PC-3 (cell line): ENCODE data around the gene HES2. TPM values are rescaled to one million over a fixed set of nuclear protein-coding genes. Genes with fewer than 3 reads are reported as not detected.
"Not testable (repeated sequence)": the region's sequence is repeated elsewhere in the genome, so short reads cannot be mapped to it uniquely, and the experiment has no call there.

ENCODE experiments used
- ATAC-seq: fragments of 200-7000 bp; cut with Tn5 transposase; 2 replicates; pipeline ENCODE4 v1.9.1; 2020; ENCODE audit warnings: mild to moderate bottlenecking, moderate library complexity
- BruUV-seq: library from RNA; stranded (reverse); fragments of 400-500 nt; replicated peaks from 2 replicates; lab custom pipeline; 2021; lab: Mats Ljungman, UMichigan
- CTCF ChIA-PET: fragments of 300-600 bp; sonication (Branson Sonifier 250); formaldehyde crosslinking; loops from one replicate; lab custom pipeline; 2022; ENCODE audit warnings: antibody characterized with exemption; lab: Charles Lee
- POLR2A ChIA-PET: fragments of 300-600 bp; sonication (Branson Sonifier 250); formaldehyde crosslinking; loops from one replicate; lab custom pipeline; 2022; ENCODE audit warnings: antibody characterized with exemption; ENCODE audit not compliant: unreplicated experiment; lab: Charles Lee
- DNase-seq: peaks from one replicate; pipeline ENCODE4 v3.0.0-alpha.2; 2015
- H2AFZ ChIP-seq: fragments of 300-600 bp; sonication (generic); 2 replicates; pipeline ENCODE4 v1.6.0; 2016; ENCODE audit warnings: antibody characterized with exemption, low read length
- H3F3A ChIP-seq: fragments of 300-600 bp; sonication (generic); one replicate; pipeline ENCODE4 v1.6.0; 2017; ENCODE audit warnings: antibody characterized with exemption, low read length, control low read depth, mild to moderate bottlenecking; ENCODE audit not compliant: unreplicated experiment
- H3K27ac ChIP-seq: fragments of 300-600 bp; sonication (generic); 2 replicates; pipeline ENCODE4 v1.5.1; 2016; ENCODE audit warnings: mild to moderate bottlenecking, low read length
- H3K27me3 ChIP-seq: fragments of 300-600 bp; sonication (generic); 2 replicates; pipeline ENCODE4 v1.6.1; 2016; ENCODE audit warnings: low read length, mixed read lengths
- H3K36me3 ChIP-seq: fragments of 300-600 bp; sonication (generic); 2 replicates; pipeline ENCODE4 v1.6.1; 2016; ENCODE audit warnings: low read depth, mixed run types, low read length, mixed read lengths
- H3K4me1 ChIP-seq: fragments of 300-600 bp; sonication (generic); 2 replicates; pipeline ENCODE4 v1.5.1; 2016; ENCODE audit warnings: low read length; ENCODE audit not compliant: insufficient read depth
- H3K4me2 ChIP-seq: fragments of 300-600 bp; sonication (generic); 2 replicates; pipeline ENCODE4 v1.6.0; 2016; ENCODE audit warnings: low read length
- H3K4me3 ChIP-seq: fragments of 300-600 bp; sonication (generic); 2 replicates; pipeline ENCODE4 v1.5.1; 2016; ENCODE audit warnings: mild to moderate bottlenecking, low read length, mixed read lengths
- H3K79me2 ChIP-seq: fragments of 300-600 bp; sonication (generic); 2 replicates; pipeline ENCODE4 v1.6.1; 2017; ENCODE audit warnings: low read length, mixed read lengths
- H3K9ac ChIP-seq: fragments of 300-600 bp; sonication (generic); 2 replicates; pipeline ENCODE4 v1.6.0; 2016; ENCODE audit warnings: mild to moderate bottlenecking, low read length
- H3K9me2 ChIP-seq: fragments of 300-600 bp; sonication (generic); replicated peaks from 2 replicates; pipeline ENCODE4 v1.6.1; 2016; ENCODE audit warnings: mixed run types, low read length, mixed read lengths
- H3K9me3 ChIP-seq: fragments of 300-600 bp; sonication (generic); 2 replicates; pipeline ENCODE4 v1.6.1; 2016; ENCODE audit warnings: low read length, mixed read lengths
- H4K20me1 ChIP-seq: fragments of 300-600 bp; sonication (generic); 2 replicates; pipeline ENCODE4 v1.6.1; 2016; ENCODE audit warnings: low read length, mixed read lengths
- CTCF ChIP-seq: fragments of 300-600 bp; sonication (generic); conservative IDR thresholded peaks from 2 replicates; pipeline ENCODE4 v1.5.1; 2017; ENCODE audit warnings: antibody characterized with exemption, low read depth, mild to moderate bottlenecking, low read length
- EZH2 ChIP-seq: fragments of 300-600 bp; sonication (generic); IDR thresholded peaks from one replicate; pipeline ENCODE4 v1.6.1; 2017; ENCODE audit warnings: antibody characterized with exemption, mild to moderate bottlenecking, low read length; ENCODE audit not compliant: unreplicated experiment
- EZH2phosphoT487 ChIP-seq: fragments of 300-600 bp; sonication (generic); IDR thresholded peaks from 2 replicates; pipeline ENCODE4 v1.6.1; 2018; ENCODE audit warnings: mild to moderate bottlenecking, antibody characterized with exemption, low read length, borderline replicate concordance
- intact Hi-C: fragments of 100-400 bp; cut with micrococcal nuclease; formaldehyde crosslinking; loops from 2 replicates; pipeline ENCODE4 v1.9.0; 2023
- total RNA-seq: library from RNA; depleted of rRNA; stranded (reverse); fragments of >200 nt; gene quantifications from 2 replicates; pipeline ENCODE4 v1.2.3, GENCODE V29; 2014

The HES2 gene
- total RNA-seq, 1 experiment from 2014 or later: 42.9 TPM

- H3K36me3 ChIP-seq, H3K27me3 ChIP-seq, H4K20me1 ChIP-seq, H3K4me2 ChIP-seq, H3K9ac ChIP-seq, H3K9me3 ChIP-seq, H3K4me1 ChIP-seq, H3K27ac ChIP-seq, H3K4me3 ChIP-seq, H2AFZ ChIP-seq, H3F3A ChIP-seq, H3K9me2 ChIP-seq, intact Hi-C loops, BruUV-seq, H3K79me2 ChIP-seq: not testable (repeated sequence)
- DNase-seq: peak; percentile 74
- peak; percentile 63 for TF ChIP-seq CTCF
- ChIA-PET POLR2A (interaction anchor here (0.6 kb wide), 1 partner anchor 11 kb away, joined by 4 read pairs; no protein-coding TSS in a partner anchor), CTCF (interaction anchor here (0.6 to 2.9 kb wide), 14 partner anchors 14 to 232 kb away, joined by 3 to 29 read pairs (median 6); partner anchors contain the start of genes ACOT7 and HES2)
- ATAC-seq: peak; percentile 26
These were observed 17.4 kb upstream of the HES2 start for GRCh38 chr1:6437012-6437700.

- H2AFZ ChIP-seq, H4K20me1 ChIP-seq, H3K27me3 ChIP-seq, ATAC-seq, H3K36me3 ChIP-seq, H3K27ac ChIP-seq, H3K9me3 ChIP-seq, POLR2A ChIA-PET, H3F3A ChIP-seq, H3K9ac ChIP-seq, H3K4me3 ChIP-seq, H3K9me2 ChIP-seq, DNase-seq, BruUV-seq, intact Hi-C loops, H3K4me2 ChIP-seq, H3K4me1 ChIP-seq, H3K79me2 ChIP-seq: not testable (repeated sequence)
- CTCF ChIA-PET: interaction anchor here (0.6 to 1.0 kb wide), 2 partner anchors 26 to 190 kb away, joined by 3 read pairs; no protein-coding TSS in a partner anchor
These were observed 16.6 kb upstream of the HES2 start for GRCh38 chr1:6436277-6436676.

- no peak overlapping the region for H3K27ac ChIP-seq
- H3K9ac ChIP-seq: no peak overlapping the region
- BruUV-seq: no TSS peak
- no peaks in the 10 kb centered on the region for H3F3A ChIP-seq
- no peak overlapping the region for H3K4me2 ChIP-seq
- no peak overlapping the region for H3K4me3 ChIP-seq
- no peaks in the 10 kb centered on the region for H3K9me2 ChIP-seq
- no peaks in the 10 kb centered on the region for H4K20me1 ChIP-seq
- intact Hi-C loops: no loop called here
- ChIA-PET CTCF (no interaction called here), POLR2A (interaction anchor here (0.6 kb wide), 1 partner anchor 26 kb away, joined by 3 read pairs; no protein-coding TSS in a partner anchor)
- TF ChIP-seq CTCF (no peak), EZH2phosphoT487 (no peak), EZH2 (no peak)
- no peaks in the 10 kb centered on the region for H3K9me3 ChIP-seq
- H3K36me3 ChIP-seq: no peaks in the 10 kb centered on the region
- DNase-seq (no peak), ATAC-seq (no peak)
- H3K79me2 ChIP-seq: no peaks in the 10 kb centered on the region
- H2AFZ ChIP-seq: no peak overlapping the region
- no peaks in the 10 kb centered on the region for H3K27me3 ChIP-seq
- H3K4me1 ChIP-seq: peaks cover 9% of the 10 kb centered on the region; the same call in 1 of the 2 replicates
These were observed 15.8 kb upstream of the HES2 start for GRCh38 chr1:6435547-6435946.
